GM21526 (cell line): ENCODE results near the gene RALY.

Experiments used
- ATAC-seq: cut with Tn5 transposase; IDR thresholded peaks from one replicate; pipeline ENCODE4 v1.9.1; 2021; ENCODE audit warnings: moderate library complexity; ENCODE audit not compliant: unreplicated experiment, low FRiP score

The RALY gene

GRCh38 chr20:34098570-34098969, 104.9 kb downstream of the RALY start:
- no peak for ATAC-seq

GRCh38 chr20:34099675-34100074, 106.0 kb downstream of the RALY start:
- ATAC-seq, result no peak

GRCh38 chr20:34100576-34100975, 106.9 kb downstream of the RALY start:
- ATAC-seq, result no peak

- ATAC-seq, result no peak
These were observed 108.6 kb downstream of the RALY start for GRCh38 chr20:34102342-34102741.

- ATAC-seq, result no peak
These were observed 110.3 kb downstream of the RALY start for GRCh38 chr20:34104059-34104458.

- no peak for ATAC-seq
These were observed 112.4 kb downstream of the RALY start for GRCh38 chr20:34105978-34106675.

- ATAC-seq, result no peak
These were observed 115.0 kb downstream of the RALY start for GRCh38 chr20:34108616-34109174.

- ATAC-seq, result no peak
These were observed 115.7 kb downstream of the RALY start for GRCh38 chr20:34109442-34109841.

GRCh38 chr20:34110025-34110744, 116.5 kb downstream of the RALY start:
- no peak for ATAC-seq

GRCh38 chr20:34110745-34111641, 117.3 kb downstream of the RALY start:
- no peak for ATAC-seq

- peak; percentile 87 for ATAC-seq
These were observed 118.2 kb downstream of the RALY start, which contains the start of gene EIF2S2 for GRCh38 chr20:34111702-34112599. Gene EIF2S2 (minus strand): TSS chr20:34112243. CDS start chr20:34112110, 133 bp downstream.

- ATAC-seq, result no peak
These were observed 118.9 kb downstream of the RALY start for GRCh38 chr20:34112600-34113101.

GRCh38 chr20:34114809-34115208, 121.1 kb downstream of the RALY start:
- no peak for ATAC-seq

GRCh38 chr20:34115232-34115631, 121.5 kb downstream of the RALY start:
- ATAC-seq, result no peak

GRCh38 chr20:34120213-34120612, 126.5 kb downstream of the RALY start:
- ATAC-seq, result no peak

GRCh38 chr20:34122274-34122980, 128.7 kb downstream of the RALY start:
- ATAC-seq, result no peak

- ATAC-seq, result no peak
These were observed 129.6 kb downstream of the RALY start for GRCh38 chr20:34123309-34123708.

GRCh38 chr20:34124469-34125249, 130.9 kb downstream of the RALY start:
- ATAC-seq, result peak; percentile 70
